SH-SY5Y (cell line): ENCODE measurements around the gene KIF13A.

Experiments
- GATA2 ChIP-seq: IDR thresholded peaks from 2 replicates; pipeline ENCODE4 v1.6.1; 2011; ENCODE audit warnings: mild to moderate bottlenecking, low read depth, low read length
- GATA3 ChIP-seq: IDR thresholded peaks from 2 replicates; pipeline ENCODE4 v1.6.1; 2011; ENCODE audit warnings: low read depth, mild to moderate bottlenecking, low read length, moderate library complexity

DNA sequence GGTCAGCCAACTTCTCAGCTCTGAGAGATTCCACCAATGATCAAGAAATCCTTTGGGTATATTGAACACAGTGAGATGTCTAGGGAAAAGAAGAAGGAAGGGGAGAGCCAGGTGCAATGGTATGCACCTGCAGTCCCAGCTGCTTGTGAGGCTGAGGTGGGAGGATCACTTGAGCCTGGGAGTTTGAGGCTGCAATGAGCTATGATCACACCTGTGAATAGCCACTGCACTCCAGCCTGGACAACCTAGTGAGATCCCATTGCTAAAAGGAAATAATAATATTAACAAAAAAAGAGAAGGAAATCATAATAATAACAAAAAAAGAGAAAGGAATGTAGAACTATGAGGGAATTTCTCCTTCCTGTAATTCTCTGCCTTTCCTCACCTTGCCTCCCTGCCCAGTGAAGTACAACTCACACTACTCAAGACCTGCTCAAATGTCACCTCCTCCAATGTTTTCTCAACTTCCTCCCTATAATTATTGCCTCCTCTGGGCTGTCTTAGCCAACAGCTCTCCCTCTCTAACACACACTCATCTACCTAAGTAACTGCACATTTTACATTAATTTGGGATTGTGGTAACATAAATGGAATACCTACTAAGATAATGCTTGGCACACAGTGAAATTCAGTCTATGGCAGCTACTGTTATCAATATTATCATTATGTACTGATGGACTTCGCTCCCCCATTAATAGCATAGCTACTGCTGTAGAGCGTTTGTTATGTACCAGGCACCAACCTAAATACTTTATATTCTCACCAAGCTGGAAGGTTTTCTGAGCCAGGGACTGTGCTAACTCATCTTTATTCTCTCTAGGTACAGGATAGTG is 103.6 kb downstream of the KIF13A start:
- TF ChIP-seq GATA2 (no peak), GATA3 (no peak)
